Measurements from ENCODE around the gene STX8. TPM values are rescaled to one million over a fixed set of nuclear protein-coding genes. Genes with fewer than 3 reads are reported as not detected.
A peak's percentile ranks its signal among the peaks of the same experiment; 100 is the strongest.

Gene STX8
- total RNA-seq, 1 experiment from 2014 or later, result 50.3 TPM

GRCh38 chr17:9241371-9241712 lies 334.3 kb downstream of the STX8 start:
- DNase-seq (ENCODE audit: low read depth, low spot score), result no peak
- CTCF ChIA-PET, result no interaction called here
- no peak for ATAC-seq

GRCh38 chr17:9240659-9241370 lies 334.8 kb downstream of the STX8 start:
- no peaks in the 10 kb centered on the region for H3K9me3 ChIP-seq (ENCODE audit: control insufficient read depth, insufficient read depth, low read depth, low read length)
- BruUV-seq (replicated peaks), result no TSS peak
- H3K27me3 ChIP-seq (ENCODE audit: control insufficient read depth, insufficient read depth, low read length), result no peaks in the 10 kb centered on the region
- no peaks in the 10 kb centered on the region for H3K36me3 ChIP-seq (ENCODE audit: control insufficient read depth, insufficient read depth, low read length)
- intact Hi-C loops (cut with micrococcal nuclease; ENCODE audit: unreplicated experiment), result no loop called here
- H3K4me1 ChIP-seq (ENCODE audit: control insufficient read depth, insufficient read depth, low read length), result peaks cover 10% of the 10 kb centered on the region
- DNase-seq (ENCODE audit: low read depth, low spot score), result no peak
- POLR2A ChIA-PET, result no interaction called here
- ATAC-seq, result peak; percentile 6; the same call in 1 of the 2 replicates
- TF ChIP-seq REST (IDR thresholded peaks at IDR 0.05; ENCODE audit: insufficient read depth in 1 of 2, low read depth in 2 of 2, low read length in 1 of 2) (no peak; a peak in 1 of 4 replicates), SIN3A (IDR thresholded peaks at IDR 0.05; ENCODE audit: borderline replicate concordance, insufficient read depth, low read depth, low read length) (no peak), CTCF (IDR thresholded peaks at IDR 0.05) (no peak), POLR2AphosphoS5 (IDR thresholded peaks at IDR 0.05; ENCODE audit: low read depth, low read length) (no peak), TCF7L2 (IDR thresholded peaks at IDR 0.05; ENCODE audit: low read depth, low read length) (no peak)
- H3K4me3 ChIP-seq (ENCODE audit: low read depth in 2 of 2, low read length in 2 of 2), result peak overlapping the region; percentile 28 to 43; a peak in 3 of 4 replicates
- in situ Hi-C loops (cut with HindIII; ENCODE audit: low pct_unique_long_range_greater_than_20kb, low sequenced_read_pairs), result no loop called here
- CTCF ChIA-PET, result interaction anchor here (0.6 kb wide), 1 partner anchor 45 kb away, joined by 4 read pairs; no protein-coding TSS in a partner anchor
- no peak overlapping the region for H3K27ac ChIP-seq (ENCODE audit: low read length)

More at GRCh38 chr17:9241371-9241712, 334.3 kb downstream of the STX8 start:
- in situ Hi-C loops (cut with HindIII; ENCODE audit: low pct_unique_long_range_greater_than_20kb, low sequenced_read_pairs) (no loop called here), intact Hi-C loops (cut with micrococcal nuclease; ENCODE audit: unreplicated experiment) (no loop called here)
- no peaks in the 10 kb centered on the region for H3K9me3 ChIP-seq (ENCODE audit: control insufficient read depth, insufficient read depth, low read depth, low read length)
- TF ChIP-seq POLR2AphosphoS5 (IDR thresholded peaks at IDR 0.05; ENCODE audit: low read depth, low read length) (no peak), REST (IDR thresholded peaks at IDR 0.05; ENCODE audit: insufficient read depth in 1 of 2, low read depth in 2 of 2, low read length in 1 of 2) (no peak), CTCF (IDR thresholded peaks at IDR 0.05) (no peak), TCF7L2 (IDR thresholded peaks at IDR 0.05; ENCODE audit: low read depth, low read length) (no peak), SIN3A (IDR thresholded peaks at IDR 0.05; ENCODE audit: borderline replicate concordance, insufficient read depth, low read depth, low read length) (no peak)
- H3K4me1 ChIP-seq (ENCODE audit: control insufficient read depth, insufficient read depth, low read length), result peaks cover 10% of the 10 kb centered on the region
- H3K36me3 ChIP-seq (ENCODE audit: control insufficient read depth, insufficient read depth, low read length), result no peaks in the 10 kb centered on the region
- H3K4me3 ChIP-seq (ENCODE audit: low read depth in 2 of 2, low read length in 2 of 2), result no peak overlapping the region
- no TSS peak for BruUV-seq (replicated peaks)
- no peak overlapping the region for H3K27ac ChIP-seq (ENCODE audit: low read length)
- H3K27me3 ChIP-seq (ENCODE audit: control insufficient read depth, insufficient read depth, low read length), result no peaks in the 10 kb centered on the region
- POLR2A ChIA-PET, result no interaction called here
